CD4-positive, alpha-beta T cell treated with Interleukin-4 for 1 hour (primary cell): ENCODE measurements around the gene FAAP100.
"Not testable (repeated sequence)": the region's sequence is repeated elsewhere in the genome, so short reads cannot be mapped to it uniquely, and the experiment has no call there.

ENCODE experiments used
- DNase-seq, 2 donors: peaks; one replicate each; pipeline ENCODE4 v3.0.0-alpha.2; 2020 to 2022

FAAP100 gene

GRCh38 chr17:81536299-81537290 lies 15.6 kb downstream of the FAAP100 start:
- no peak for DNase-seq

GRCh38 chr17:81535480-81536298 lies 16.5 kb downstream of the FAAP100 start:
- DNase-seq, result no peak

DNA sequence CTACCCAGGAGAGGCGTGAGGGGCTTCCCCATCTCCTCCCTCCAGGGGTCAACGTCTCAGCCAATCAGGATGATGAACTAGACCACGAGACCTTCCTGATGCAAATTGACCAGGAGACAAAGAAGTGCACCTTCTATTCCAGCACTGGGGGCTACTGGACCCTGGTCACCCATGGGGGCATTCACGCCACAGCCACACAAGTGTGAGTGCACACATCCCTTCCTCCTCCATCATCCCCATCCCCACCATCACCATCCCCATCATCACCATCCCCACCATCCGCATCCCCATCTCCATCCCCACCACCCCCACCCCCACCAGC lies 17.2 kb downstream of the FAAP100 start:
- no peak for DNase-seq

GRCh38 chr17:81534157-81535006 lies 17.8 kb downstream of the FAAP100 start:
- no peak for DNase-seq

- DNase-seq, result no peak
Measured at GRCh38 chr17:81533339-81534141, 18.6 kb downstream of the FAAP100 start.

DNA sequence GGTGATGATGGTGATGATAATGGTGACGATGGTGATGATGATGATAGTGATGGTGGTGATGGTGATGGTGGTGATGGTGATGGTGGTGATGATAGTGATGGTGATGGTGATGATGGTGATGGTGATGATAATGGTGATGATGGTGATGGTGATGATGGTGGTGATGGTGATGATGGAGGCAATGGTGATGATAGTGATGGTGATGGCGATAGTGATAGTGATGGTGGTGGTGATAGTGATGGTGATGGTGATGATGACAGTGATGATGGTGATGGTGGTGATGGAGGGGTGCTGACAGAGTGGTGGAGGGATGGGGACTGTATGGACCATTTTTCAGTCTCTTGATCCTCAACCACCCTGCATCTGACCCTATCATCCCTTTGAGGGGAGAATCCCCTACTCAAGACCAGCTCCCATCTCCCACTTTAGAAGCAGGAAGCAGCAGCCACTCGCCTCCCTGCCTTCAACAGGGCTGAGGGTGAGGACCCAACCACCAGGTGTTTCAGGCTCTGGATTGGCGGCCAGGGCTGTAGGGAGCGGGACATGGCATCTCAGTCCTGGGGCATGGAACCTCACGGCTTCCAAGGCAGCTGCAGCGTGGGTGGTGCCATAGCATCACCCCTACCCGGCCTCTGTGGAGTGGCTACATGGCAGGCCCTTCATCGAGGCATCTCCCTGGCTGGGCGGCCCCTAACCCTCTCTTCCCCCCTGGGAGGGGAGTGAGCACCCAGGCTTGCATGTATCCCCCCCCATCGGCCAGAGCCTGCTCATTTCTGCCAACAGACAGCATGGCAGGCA lies 19.5 kb downstream of the FAAP100 start:
- no peak for DNase-seq

DNA sequence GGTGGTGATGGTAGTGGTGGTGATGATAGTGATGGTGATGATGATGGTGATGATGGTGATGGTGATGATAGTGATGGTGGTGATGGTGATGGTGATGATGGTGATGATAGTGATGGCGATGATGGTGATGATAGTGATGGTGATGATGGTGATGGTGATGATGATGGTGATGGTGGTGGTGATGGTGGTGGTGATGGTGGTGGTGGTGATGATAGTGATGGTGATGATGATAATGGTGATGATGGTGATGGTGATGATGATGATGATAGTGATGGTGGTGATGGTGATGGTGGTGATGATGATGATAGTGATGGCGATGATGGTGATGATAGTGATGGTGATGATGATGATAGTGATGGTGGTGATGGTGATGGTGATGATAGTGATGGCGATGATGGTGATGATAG lies 20.2 kb downstream of the FAAP100 start:
- DNase-seq, result not testable (repeated sequence)

GRCh38 chr17:81531013-81531412 lies 21.1 kb downstream of the FAAP100 start:
- DNase-seq, result not testable (repeated sequence)

- DNase-seq, result no peak
Measured at GRCh38 chr17:81529437-81529803, 22.7 kb downstream of the FAAP100 start.

GRCh38 chr17:81528651-81529436 lies 23.3 kb downstream of the FAAP100 start:
- DNase-seq, result no peak

DNA sequence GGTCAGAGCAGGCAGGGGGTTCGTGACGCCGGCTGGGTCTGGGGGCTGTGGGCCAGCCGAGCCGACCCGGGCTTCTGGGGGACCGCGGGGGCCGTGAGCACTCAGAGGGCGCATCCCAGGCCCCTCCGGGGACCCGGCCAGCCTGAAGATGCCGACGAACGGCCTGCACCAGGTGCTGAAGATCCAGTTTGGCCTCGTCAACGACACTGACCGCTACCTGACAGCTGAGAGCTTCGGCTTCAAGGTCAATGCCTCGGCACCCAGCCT lies 23.8 kb downstream of the FAAP100 start:
- DNase-seq, result no peak

DNA sequence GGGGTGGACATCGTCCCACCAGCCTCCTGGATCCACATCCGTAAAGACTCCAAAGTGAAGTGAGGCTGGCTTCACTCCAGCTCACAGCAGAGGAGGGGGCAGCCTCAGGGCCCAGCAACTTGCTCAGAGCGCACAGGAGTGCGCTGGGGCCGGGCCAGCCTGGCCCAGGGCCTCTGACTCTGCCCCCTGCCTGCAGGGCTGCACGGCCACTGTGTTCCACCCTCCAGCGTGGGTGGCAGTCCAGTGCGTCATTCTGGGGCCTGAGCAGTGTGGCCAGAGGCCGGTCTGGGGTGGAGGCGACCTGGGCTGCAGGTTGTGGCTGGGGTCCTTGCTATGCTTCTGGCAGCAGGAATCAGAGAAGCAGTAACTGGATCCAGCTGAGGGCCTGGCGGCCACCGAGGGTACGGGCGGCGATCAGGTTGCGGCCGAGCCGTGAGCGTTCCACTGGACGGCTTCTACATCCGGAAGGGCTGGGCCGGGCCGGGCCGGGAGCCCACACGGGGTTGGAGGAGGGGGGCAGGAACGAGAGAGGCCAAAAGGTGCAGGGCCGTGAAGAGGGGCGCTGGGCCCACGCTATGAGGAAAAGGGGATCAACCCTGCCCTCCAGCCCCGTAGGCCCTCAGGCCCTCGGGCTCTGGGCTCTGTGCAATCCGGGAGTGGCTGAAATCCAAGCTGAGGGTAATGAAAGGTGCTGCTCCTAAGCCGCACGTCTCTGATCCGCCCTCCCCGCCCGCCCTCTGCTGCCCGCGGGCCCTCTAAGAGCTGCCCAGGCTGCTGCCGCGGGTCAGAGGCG lies 24.4 kb downstream of the FAAP100 start, which contains the start of gene FSCN2:
Gene FSCN2, plus strand, starts transcription at position 787 of the 793 bp plus-strand sequence. CDS start 155 bp downstream, outside the sequence.
- no peak for DNase-seq

- no peak for DNase-seq
Measured at GRCh38 chr17:81526662-81527571, 25.2 kb downstream of the FAAP100 start.

DNA sequence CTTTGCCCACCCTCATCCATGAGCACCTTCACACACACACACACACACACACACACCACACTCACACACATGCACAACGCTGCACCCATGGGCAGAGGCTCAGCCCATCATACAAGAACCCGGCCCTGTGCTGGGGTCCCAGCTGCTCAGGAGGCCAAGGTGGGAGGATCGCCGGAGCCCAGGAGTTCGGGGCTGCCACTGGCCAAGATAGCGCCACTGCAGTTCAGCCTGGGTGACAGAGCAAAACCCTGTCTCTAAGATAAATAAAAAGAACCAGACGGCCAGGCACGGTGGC lies 27.3 kb downstream of the FAAP100 start:
- no peak for DNase-seq

DNA sequence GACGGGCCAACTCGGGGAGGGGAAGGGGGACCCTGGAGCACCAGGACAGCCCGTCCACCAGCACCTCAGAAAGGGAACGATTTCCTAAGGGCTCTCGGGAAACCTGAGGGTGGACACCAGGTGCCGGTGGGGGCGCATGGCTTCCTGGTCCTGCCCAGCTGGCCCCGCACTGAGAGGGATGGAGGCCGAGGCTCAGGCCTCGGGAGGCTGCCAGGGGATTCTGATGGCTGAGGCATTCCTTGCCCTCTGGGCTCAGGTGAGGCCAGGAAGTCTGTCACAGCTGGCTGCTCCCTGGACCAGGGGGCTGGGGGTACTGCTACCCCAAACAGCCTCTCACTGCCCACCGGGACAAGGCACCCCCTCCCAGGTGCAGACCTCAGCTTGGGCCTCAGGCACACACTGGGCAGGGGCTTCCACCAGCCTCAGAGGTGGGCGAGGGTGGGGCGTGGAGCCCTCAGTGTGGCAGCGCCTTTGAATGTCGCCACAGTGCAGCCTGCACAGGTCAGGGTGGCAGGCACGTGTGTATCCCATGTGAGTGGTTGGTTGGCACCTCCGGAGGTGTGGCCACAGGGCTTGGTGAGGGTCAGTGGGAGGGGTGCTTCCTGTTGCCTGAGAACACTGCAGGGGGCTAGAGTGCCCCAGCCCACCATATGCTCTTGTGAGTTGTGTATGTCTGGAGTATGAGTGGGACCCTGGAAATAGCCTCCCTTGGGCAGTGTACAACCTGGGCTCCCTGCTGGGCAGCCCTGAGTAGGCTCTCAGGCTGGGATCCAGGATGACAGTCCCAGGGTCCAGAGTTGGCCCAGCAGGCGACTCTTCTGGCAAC lies 27.9 kb downstream of the FAAP100 start:
- no peak for DNase-seq

- no peak for DNase-seq
Measured at GRCh38 chr17:81523402-81524038, 28.6 kb downstream of the FAAP100 start.
